ENCODE data around the gene ZBTB48. TPM values are rescaled to one million over a fixed set of nuclear protein-coding genes. Genes with fewer than 3 reads are reported as not detected.

Gene ZBTB48
- total RNA-seq, 1 experiment from 2014 or later: 24.4 TPM

DNA sequence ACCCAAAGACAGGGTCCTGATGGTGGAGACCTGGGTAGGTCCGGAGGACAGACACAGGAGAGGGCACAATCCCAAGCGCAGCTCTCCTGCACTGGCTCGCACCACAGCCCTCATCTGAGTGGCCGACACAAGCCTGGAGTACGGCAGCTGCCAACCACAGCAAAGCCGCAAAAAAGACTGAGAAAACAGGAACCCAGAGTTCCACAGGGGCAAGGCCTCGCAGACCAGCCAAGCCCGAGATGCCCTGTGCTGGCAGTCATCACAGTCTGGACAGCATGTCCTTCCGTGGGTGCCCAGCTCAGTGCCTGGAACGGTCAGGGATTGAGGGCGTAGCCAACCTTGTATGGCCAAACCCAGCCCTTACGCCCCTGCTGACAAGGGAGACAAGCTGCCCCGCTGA is 11.4 kb downstream of the ZBTB48 start:
- Mint-ChIP-seq H3K9me3 (ENCODE audit: low read depth, unreplicated experiment) (no peaks in the 10 kb centered on the region), H3K4me3 (ENCODE audit: low read depth, unreplicated experiment) (no peak overlapping the region), H3K27ac (ENCODE audit: unreplicated experiment) (no peak overlapping the region), H3K27me3 (ENCODE audit: unreplicated experiment) (no peaks in the 10 kb centered on the region), H3K4me1 (ENCODE audit: low read depth, unreplicated experiment) (no peaks in the 10 kb centered on the region), H3K36me3 (ENCODE audit: insufficient read depth, unreplicated experiment) (peaks cover 13% of the 10 kb centered on the region)
- CTCF ChIA-PET: no interaction called here
- TF ChIP-seq, protein P1, sequence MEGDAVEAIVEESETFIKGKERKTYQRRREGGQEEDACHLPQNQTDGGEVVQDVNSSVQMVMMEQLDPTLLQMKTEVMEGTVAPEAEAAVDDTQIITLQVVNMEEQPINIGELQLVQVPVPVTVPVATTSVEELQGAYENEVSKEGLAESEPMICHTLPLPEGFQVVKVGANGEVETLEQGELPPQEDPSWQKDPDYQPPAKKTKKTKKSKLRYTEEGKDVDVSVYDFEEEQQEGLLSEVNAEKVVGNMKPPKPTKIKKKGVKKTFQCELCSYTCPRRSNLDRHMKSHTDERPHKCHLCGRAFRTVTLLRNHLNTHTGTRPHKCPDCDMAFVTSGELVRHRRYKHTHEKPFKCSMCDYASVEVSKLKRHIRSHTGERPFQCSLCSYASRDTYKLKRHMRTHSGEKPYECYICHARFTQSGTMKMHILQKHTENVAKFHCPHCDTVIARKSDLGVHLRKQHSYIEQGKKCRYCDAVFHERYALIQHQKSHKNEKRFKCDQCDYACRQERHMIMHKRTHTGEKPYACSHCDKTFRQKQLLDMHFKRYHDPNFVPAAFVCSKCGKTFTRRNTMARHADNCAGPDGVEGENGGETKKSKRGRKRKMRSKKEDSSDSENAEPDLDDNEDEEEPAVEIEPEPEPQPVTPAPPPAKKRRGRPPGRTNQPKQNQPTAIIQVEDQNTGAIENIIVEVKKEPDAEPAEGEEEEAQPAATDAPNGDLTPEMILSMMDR (IDR thresholded peaks at IDR 0.05; ENCODE audit: unreplicated experiment): no peak
- intact Hi-C loops (cut with micrococcal nuclease; ENCODE audit: unreplicated experiment): no loop called here
- DNase-seq: no peak
- no TSS peak for BruUV-seq (replicated peaks)

DNA sequence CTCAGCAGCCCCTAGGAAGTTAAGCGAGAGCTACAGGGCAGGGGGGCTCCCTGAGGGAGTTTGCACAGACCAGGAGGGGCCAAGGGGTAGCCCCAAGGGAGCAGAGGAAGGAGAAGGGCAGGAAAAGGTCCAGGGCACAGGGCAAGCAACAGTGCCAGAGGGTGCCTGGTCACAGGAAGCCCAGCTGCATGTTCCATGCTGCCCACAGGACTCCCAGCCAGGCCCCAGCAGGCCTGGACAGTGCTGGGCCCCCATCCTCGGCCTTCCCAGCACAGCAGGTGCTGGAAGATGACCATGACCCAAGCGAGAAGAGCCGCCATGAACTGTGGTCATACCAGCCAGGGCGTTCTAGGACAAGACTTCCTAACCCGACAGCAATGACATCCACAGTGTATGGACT is 11.8 kb downstream of the ZBTB48 start:
- peaks cover 17% of the 10 kb centered on the region for H3K36me3 Mint-ChIP-seq (ENCODE audit: insufficient read depth, unreplicated experiment)
- no TSS peak for BruUV-seq (replicated peaks)
- intact Hi-C loops (cut with micrococcal nuclease; ENCODE audit: unreplicated experiment): no loop called here
- TF ChIP-seq, protein P1 (IDR thresholded peaks at IDR 0.05; ENCODE audit: unreplicated experiment): no peak
- H3K4me3 Mint-ChIP-seq (ENCODE audit: low read depth, unreplicated experiment): no peak overlapping the region
- DNase-seq: no peak
- H3K27ac Mint-ChIP-seq (ENCODE audit: unreplicated experiment): no peak overlapping the region
- H3K9me3 Mint-ChIP-seq (ENCODE audit: low read depth, unreplicated experiment): no peaks in the 10 kb centered on the region
- CTCF ChIA-PET: no interaction called here
- no peaks in the 10 kb centered on the region for H3K4me1 Mint-ChIP-seq (ENCODE audit: low read depth, unreplicated experiment)
- no peaks in the 10 kb centered on the region for H3K27me3 Mint-ChIP-seq (ENCODE audit: unreplicated experiment)

DNA sequence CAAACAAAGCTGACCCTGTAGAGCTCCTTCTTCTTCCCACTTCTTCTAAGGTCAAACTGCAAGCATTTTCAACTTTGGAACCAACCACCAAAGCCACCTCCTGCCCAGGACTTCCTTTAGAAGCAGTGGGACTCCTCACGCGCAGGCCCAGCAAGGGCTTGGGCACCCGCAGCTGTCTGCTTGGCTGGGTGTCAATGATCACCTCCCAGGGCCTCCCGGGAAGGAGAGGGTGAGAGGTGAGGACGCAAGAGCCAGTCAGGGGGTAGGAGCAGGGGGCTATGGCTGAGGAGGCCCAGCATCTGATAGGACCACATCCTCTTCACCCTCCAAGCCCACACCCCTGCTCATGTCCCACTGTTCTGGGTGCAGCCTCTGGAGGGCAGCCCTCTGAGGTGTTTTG is 12.6 kb downstream of the ZBTB48 start:
- intact Hi-C loops (cut with micrococcal nuclease; ENCODE audit: unreplicated experiment): no loop called here
- Mint-ChIP-seq H3K9me3 (ENCODE audit: low read depth, unreplicated experiment) (no peaks in the 10 kb centered on the region), H3K27ac (ENCODE audit: unreplicated experiment) (no peak overlapping the region), H3K27me3 (ENCODE audit: unreplicated experiment) (no peaks in the 10 kb centered on the region), H3K4me1 (ENCODE audit: low read depth, unreplicated experiment) (no peaks in the 10 kb centered on the region), H3K4me3 (ENCODE audit: low read depth, unreplicated experiment) (no peak overlapping the region), H3K36me3 (ENCODE audit: insufficient read depth, unreplicated experiment) (peaks cover 17% of the 10 kb centered on the region)
- BruUV-seq (replicated peaks): no TSS peak
- DNase-seq: no peak
- CTCF ChIA-PET: no interaction called here
- TF ChIP-seq, protein P1 (IDR thresholded peaks at IDR 0.05; ENCODE audit: unreplicated experiment): no peak

DNA sequence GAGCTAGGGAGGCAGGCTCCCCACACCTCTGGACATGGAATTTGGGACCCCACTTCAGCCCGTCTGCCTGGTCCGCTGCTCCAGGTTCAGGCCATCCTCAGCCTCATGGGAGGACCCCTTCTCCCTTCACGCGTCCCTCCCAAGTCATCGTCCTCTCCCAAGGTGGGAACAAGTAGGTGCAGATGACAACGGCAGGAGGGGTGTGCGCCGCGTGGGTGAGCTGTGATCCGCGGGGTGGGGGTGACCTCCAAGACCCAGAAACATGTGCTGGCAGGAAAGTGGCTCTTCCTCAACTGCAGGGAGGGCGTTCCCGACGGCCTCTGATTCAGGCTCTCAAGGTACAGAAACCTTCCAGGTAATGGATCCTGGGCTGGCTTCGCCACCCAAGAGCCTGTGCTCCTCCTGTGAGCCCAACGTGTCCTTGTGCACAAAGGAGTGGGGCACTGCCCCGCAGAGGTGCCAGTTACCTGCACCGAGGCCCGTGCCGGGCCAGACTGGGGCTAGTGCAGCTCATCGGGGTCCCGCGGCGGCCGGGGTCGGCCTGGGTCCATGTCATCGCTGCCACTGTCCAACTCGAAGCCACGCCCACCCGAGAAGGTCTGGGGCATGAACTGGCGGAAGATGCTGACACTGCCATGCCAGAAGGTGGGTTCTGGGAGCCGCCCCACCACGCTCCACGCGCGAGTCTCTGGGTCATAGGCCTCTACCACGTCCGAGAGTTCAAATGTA is 13.2 kb downstream of the ZBTB48 start:
- CTCF ChIA-PET: no interaction called here
- H3K27ac Mint-ChIP-seq (ENCODE audit: unreplicated experiment): no peak overlapping the region
- no peaks in the 10 kb centered on the region for H3K4me1 Mint-ChIP-seq (ENCODE audit: low read depth, unreplicated experiment)
- DNase-seq: no peak
- H3K9me3 Mint-ChIP-seq (ENCODE audit: low read depth, unreplicated experiment): no peaks in the 10 kb centered on the region
- H3K4me3 Mint-ChIP-seq (ENCODE audit: low read depth, unreplicated experiment): no peak overlapping the region
- TF ChIP-seq, protein P1 (IDR thresholded peaks at IDR 0.05; ENCODE audit: unreplicated experiment): no peak
- H3K36me3 Mint-ChIP-seq (ENCODE audit: insufficient read depth, unreplicated experiment): peaks cover 22% of the 10 kb centered on the region
- BruUV-seq (replicated peaks): no TSS peak
- no peaks in the 10 kb centered on the region for H3K27me3 Mint-ChIP-seq (ENCODE audit: unreplicated experiment)
- intact Hi-C loops (cut with micrococcal nuclease; ENCODE audit: unreplicated experiment): no loop called here

All from Calu3 (cell line).